ENCODE measurements around the gene POU2AF3.

The POU2AF3 gene

GRCh38 chr11:111307472-111308108, 9.2 kb downstream of the POU2AF3 start:
- Histone ChIP-seq H3K4me3 (ENCODE audit: low read depth in 1 of 2, low read length in 1 of 2) (no peak overlapping the region), H3K27me3 (peaks cover 63% of the 10 kb centered on the region)
- no peak for TF ChIP-seq CTCF (IDR thresholded peaks at IDR 0.05)

DNA sequence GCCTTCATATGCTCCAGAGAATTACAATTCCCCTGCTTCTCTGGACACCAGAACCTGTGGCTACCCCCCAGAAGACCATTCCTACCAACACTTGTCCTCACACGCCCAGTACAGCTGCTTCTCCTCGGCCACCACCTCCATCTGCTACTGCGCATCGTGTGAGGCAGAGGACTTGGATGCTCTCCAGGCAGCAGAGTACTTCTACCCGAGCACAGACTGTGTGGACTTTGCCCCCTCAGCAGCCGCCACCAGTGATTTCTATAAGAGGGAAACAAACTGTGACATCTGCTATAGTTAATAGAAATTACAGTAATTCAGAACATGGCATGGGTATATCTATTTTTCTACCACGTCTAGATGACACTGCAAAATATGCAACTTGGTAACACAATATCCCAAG, 9.8 kb downstream of the POU2AF3 start:
- Histone ChIP-seq H3K4me1 (ENCODE audit: control insufficient read depth in 1 of 2, insufficient read depth in 1 of 2, low read depth in 1 of 2, low read length in 1 of 2) (no peaks in the 10 kb centered on the region), H3K27ac (no peak overlapping the region), H3K9me3 (no peaks in the 10 kb centered on the region), H3K36me3 (no peaks in the 10 kb centered on the region), H3K27me3 (peaks cover 57% of the 10 kb centered on the region), H3K4me3 (ENCODE audit: low read depth in 1 of 2, low read length in 1 of 2) (no peak overlapping the region)
- no peak for TF ChIP-seq CTCF (IDR thresholded peaks at IDR 0.05)

More at GRCh38 chr11:111307472-111308108, 9.2 kb downstream of the POU2AF3 start:
- H3K36me3 ChIP-seq = no peaks in the 10 kb centered on the region
- H3K27ac ChIP-seq = no peak overlapping the region
- no peaks in the 10 kb centered on the region for H3K4me1 ChIP-seq (ENCODE audit: control insufficient read depth in 1 of 2, insufficient read depth in 1 of 2, low read depth in 1 of 2, low read length in 1 of 2)
- H3K9me3 ChIP-seq = no peaks in the 10 kb centered on the region

DNA sequence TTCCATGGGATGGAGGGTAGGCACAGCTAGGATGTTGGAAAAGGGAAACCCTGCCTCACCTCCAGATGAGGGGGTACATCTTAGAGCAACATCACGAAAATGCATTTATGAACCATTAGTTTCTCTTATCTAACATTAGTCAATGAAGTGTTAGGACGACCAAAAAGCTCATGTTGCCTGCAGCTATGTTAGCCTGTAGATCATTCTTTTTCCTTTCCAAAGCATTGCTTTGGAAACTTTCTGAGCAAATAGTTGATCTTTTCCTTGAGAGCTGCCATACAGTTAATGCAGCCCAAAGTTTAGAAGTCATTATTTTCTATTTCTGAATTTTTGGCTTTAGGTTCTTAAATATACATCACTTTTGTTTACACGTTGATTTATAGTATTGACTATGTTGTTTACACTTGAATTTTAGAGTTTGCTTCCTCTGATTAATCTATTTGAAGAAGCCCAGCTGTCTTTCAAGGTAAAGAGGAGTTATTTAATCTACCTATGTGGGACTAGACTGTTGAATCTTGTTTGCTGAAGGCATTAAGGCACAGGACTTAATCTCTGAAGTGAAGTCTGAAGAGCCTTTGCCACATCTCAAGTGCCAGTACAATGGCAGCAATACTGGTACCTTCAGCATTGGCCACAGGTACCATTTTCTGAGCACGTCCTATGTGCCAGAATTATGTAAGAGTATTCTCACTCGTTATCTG, 11.0 kb downstream of the POU2AF3 start:
- no peak for TF ChIP-seq CTCF (IDR thresholded peaks at IDR 0.05)
- Histone ChIP-seq H3K4me1 (ENCODE audit: control insufficient read depth in 1 of 2, insufficient read depth in 1 of 2, low read depth in 1 of 2, low read length in 1 of 2) (no peaks in the 10 kb centered on the region), H3K27ac (no peak overlapping the region), H3K9me3 (no peaks in the 10 kb centered on the region), H3K36me3 (no peaks in the 10 kb centered on the region), H3K27me3 (peaks cover 49% of the 10 kb centered on the region), H3K4me3 (ENCODE audit: low read depth in 1 of 2, low read length in 1 of 2) (no peak overlapping the region)

GRCh38 chr11:111310088-111310487, 11.7 kb downstream of the POU2AF3 start:
- TF ChIP-seq CTCF (IDR thresholded peaks at IDR 0.05) = no peak
- Histone ChIP-seq H3K4me3 (ENCODE audit: low read depth in 1 of 2, low read length in 1 of 2) (no peak overlapping the region), H3K4me1 (ENCODE audit: control insufficient read depth in 1 of 2, insufficient read depth in 1 of 2, low read depth in 1 of 2, low read length in 1 of 2) (no peaks in the 10 kb centered on the region), H3K36me3 (no peaks in the 10 kb centered on the region), H3K27ac (no peak overlapping the region), H3K27me3 (peaks cover 42% of the 10 kb centered on the region), H3K9me3 (no peaks in the 10 kb centered on the region)

GRCh38 chr11:111310723-111311122, 12.4 kb downstream of the POU2AF3 start:
- H3K4me1 ChIP-seq (ENCODE audit: control insufficient read depth in 1 of 2, insufficient read depth in 1 of 2, low read depth in 1 of 2, low read length in 1 of 2) = no peaks in the 10 kb centered on the region
- H3K9me3 ChIP-seq = no peaks in the 10 kb centered on the region
- H3K4me3 ChIP-seq (ENCODE audit: low read depth in 1 of 2, low read length in 1 of 2) = no peak overlapping the region
- TF ChIP-seq CTCF (IDR thresholded peaks at IDR 0.05) = no peak
- no peaks in the 10 kb centered on the region for H3K36me3 ChIP-seq
- no peak overlapping the region for H3K27ac ChIP-seq
- H3K27me3 ChIP-seq = peaks cover 36% of the 10 kb centered on the region

Measured in neutrophil (primary cell).